GM10248 (cell line): ENCODE data around the gene RAP1GAP.

Experiments used
- CTCF ChIA-PET: fragments of 300-600 bp; sonication (Branson Sonifier 250); formaldehyde crosslinking; extraction: SDS; loops from one replicate; lab custom pipeline; 2021; ENCODE audit warnings: antibody characterized with exemption; lab: Yijun Ruan, JAX
- POLR2A ChIA-PET: fragments of 350-650 bp; sonication (Branson Sonifier 250); formaldehyde crosslinking; extraction: SDS; loops from one replicate; lab custom pipeline; 2020; ENCODE audit warnings: antibody characterized with exemption; lab: Yijun Ruan, JAX
- DNase-seq: peaks from one replicate; pipeline ENCODE4 v3.0.0; 2012; ENCODE audit errors: extremely low spot score
- CTCF ChIP-seq: IDR thresholded peaks from 2 replicates; pipeline ENCODE4 v1.5.1; 2012; ENCODE audit warnings: mild to moderate bottlenecking, low read depth; ENCODE audit errors: extremely low read depth, missing control alignments, control extremely low read depth

RAP1GAP gene

DNA sequence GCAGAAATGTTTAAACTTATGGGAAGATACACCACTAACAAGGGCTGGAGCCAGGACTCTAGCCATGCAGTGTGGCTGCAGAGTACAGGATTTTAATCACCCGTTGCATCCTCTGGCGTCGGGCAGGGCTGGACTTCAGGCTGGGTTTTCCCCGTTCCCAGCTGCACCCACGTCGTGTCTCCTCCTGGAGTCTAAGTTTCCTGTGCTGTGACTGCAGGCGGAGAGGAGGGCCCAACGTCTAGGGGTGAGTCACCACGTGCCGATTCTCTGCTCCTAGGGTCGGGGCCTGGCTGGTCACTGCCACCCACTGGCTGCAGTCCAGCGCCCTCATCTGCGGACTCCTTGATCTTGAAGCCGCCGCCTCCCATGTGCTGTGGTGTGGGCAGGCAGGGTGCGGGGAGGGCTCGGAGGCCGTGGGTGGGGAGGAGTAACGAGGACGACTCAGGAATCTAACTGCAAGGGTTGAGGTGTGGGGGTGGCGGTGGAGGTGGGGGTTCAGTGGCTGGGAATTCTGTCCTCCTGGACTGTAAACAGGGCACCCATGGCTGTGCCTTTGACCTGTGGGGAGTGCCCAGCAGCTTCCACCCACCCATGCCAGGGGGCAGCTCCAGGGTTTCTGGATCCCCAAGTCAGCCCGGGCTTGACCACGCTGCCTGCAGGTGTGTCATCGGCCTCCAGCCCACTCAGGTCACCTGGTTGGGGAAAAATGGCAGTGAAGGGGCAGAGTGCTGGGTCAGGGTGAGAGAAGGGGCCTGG lies 82.1 kb downstream of the RAP1GAP start:
- no peak for DNase-seq
- ChIA-PET CTCF (no interaction called here), POLR2A (no interaction called here)

GRCh38 chr1:21586222-21586621 lies 82.9 kb downstream of the RAP1GAP start:
- no peak for DNase-seq
- CTCF ChIA-PET: no interaction called here
- POLR2A ChIA-PET: no interaction called here
- TF ChIP-seq CTCF: no peak

More for the DNA sequence above, 82.1 kb downstream of the RAP1GAP start:
- TF ChIP-seq CTCF: no peak

- TF ChIP-seq CTCF: no peak
- no peak for DNase-seq
- POLR2A ChIA-PET: no interaction called here
- CTCF ChIA-PET: no interaction called here
Measured at GRCh38 chr1:21585037-21585436, 84.1 kb downstream of the RAP1GAP start.

- CTCF ChIA-PET: interaction anchor here (1.0 to 1.2 kb wide), 2 partner anchors 8 to 11 kb away, joined by 3 read pairs; no protein-coding TSS in a partner anchor
- POLR2A ChIA-PET: no interaction called here
Measured at GRCh38 chr1:21584096-21584495, 85.1 kb downstream of the RAP1GAP start.

GRCh38 chr1:21579791-21580190 lies 89.4 kb downstream of the RAP1GAP start:
- POLR2A ChIA-PET: no interaction called here
- CTCF ChIA-PET: interaction anchor here (0.7 to 0.8 kb wide), 2 partner anchors 79 to 200 kb away, joined by 3 read pairs; no protein-coding TSS in a partner anchor
- DNase-seq: no peak
- TF ChIP-seq CTCF: no peak

More at GRCh38 chr1:21584096-21584495, 85.1 kb downstream of the RAP1GAP start:
- DNase-seq: no peak
- TF ChIP-seq CTCF: no peak

DNA sequence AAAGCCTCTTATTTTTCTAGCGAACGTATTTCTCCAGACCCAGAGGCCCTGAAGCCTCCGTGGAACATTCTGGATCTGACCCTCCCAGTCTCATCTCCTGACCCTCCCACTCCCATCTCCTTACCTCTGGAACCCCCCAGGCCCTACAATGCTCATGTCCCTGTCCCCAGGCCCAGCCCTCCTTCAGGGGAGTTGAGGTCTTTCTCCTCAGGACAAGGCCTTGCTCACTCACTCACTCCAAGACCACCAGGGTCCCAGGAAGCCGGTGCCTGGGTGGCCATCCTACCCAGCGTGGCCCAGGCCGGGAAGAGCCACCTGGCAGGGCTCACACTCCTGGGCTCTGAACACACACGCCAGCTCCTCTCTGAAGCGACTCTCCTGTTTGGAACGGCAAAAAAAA lies 91.2 kb downstream of the RAP1GAP start:
- CTCF ChIA-PET: no interaction called here
- TF ChIP-seq CTCF: no peak
- POLR2A ChIA-PET: no interaction called here
- no peak for DNase-seq
